Fibroblast of villous mesenchyme (primary cell): ENCODE results near the gene NFATC4. TPM values are rescaled to one million over a fixed set of nuclear protein-coding genes. Genes with fewer than 3 reads are reported as not detected.

Experiments
- DNase-seq: peaks from one replicate; pipeline ENCODE4 v3.0.0-alpha.2; 2010; ENCODE audit warnings: low read depth
- H3K4me3 ChIP-seq: 2 replicates; pipeline ENCODE4 v1.5.1; 2011; ENCODE audit warnings: low read depth, mild to moderate bottlenecking, low read length
- total RNA-seq: library from RNA; depleted of rRNA; stranded (reverse); fragments of >200 nt; gene quantifications from 2 replicates; pipeline ENCODE4 v1.2.3, GENCODE V29; 2012
- TF ChIP-seq, protein P1 (sequence below): IDR thresholded peaks from 2 replicates; pipeline ENCODE4 v1.5.1; 2012; ENCODE audit warnings: low read depth, mild to moderate bottlenecking, low read length; ENCODE audit not compliant: insufficient read depth

NFATC4 gene
- total RNA-seq, 1 donor: 68.2 TPM

DNA sequence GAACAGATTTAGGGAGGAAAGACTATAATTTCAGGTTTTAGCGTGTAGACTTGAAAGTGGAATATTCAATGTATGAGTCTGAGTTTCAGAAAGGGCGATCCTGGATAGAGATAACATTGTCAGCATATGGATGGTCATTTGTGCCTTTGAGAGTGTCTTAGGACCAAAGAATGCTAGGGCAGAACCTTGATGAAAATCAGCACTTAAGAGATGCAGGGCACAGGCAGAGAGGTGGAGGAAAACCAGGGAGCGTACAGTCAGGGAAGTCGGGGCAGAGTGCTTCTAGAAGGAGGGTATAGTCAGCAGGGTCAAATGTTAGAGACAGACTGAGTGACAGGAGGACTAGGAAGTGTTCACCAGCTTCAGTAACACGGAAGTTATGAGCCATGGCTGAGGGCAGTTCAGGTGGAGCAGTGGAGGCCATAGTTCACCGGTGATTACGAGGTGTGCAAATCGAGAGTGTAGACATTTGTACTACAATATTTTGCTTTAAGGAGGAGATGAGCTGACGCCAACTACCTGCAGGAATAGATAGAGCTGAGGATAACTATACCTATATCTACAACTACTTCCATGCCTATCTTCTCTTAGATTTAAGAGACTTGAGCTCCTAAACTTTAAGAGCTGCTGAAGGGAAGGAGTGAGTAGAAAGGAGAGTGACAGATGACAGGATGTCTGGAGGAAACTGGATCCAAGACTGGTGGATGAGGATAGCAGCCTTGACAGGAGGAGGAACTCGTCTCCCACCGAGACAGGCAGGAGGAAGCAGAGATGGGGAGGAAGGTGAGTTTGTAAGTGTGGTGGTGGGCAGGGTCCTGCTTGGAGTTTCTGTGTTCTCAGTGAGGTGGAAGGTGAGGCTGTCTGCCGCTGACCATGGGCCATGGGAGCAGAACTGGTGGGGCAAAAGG, 55.0 kb downstream of the NFATC4 start:
- TF ChIP-seq, protein P1, sequence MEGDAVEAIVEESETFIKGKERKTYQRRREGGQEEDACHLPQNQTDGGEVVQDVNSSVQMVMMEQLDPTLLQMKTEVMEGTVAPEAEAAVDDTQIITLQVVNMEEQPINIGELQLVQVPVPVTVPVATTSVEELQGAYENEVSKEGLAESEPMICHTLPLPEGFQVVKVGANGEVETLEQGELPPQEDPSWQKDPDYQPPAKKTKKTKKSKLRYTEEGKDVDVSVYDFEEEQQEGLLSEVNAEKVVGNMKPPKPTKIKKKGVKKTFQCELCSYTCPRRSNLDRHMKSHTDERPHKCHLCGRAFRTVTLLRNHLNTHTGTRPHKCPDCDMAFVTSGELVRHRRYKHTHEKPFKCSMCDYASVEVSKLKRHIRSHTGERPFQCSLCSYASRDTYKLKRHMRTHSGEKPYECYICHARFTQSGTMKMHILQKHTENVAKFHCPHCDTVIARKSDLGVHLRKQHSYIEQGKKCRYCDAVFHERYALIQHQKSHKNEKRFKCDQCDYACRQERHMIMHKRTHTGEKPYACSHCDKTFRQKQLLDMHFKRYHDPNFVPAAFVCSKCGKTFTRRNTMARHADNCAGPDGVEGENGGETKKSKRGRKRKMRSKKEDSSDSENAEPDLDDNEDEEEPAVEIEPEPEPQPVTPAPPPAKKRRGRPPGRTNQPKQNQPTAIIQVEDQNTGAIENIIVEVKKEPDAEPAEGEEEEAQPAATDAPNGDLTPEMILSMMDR: no peak
- DNase-seq: no peak
- no peak overlapping the region for H3K4me3 ChIP-seq

DNA sequence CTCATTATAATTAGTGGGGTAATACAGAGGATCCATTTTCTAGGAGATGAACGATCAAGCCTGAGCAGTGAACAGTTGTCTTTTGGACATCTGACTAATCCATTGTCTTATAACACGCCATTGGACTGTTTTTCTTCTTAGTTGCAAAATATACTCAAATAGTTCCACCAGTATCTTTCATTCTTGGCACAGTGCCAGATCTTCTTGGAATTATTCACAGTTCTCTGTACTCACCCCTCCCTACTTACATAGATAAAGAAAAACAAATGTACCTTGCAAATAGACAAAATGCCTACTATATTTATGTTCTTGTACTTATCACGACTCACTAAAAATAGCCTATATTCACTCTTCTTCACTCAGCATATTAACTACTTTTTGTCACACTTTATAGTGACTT, 57.7 kb downstream of the NFATC4 start:
- TF ChIP-seq, protein P1: no peak
- H3K4me3 ChIP-seq: no peak overlapping the region
- peak; percentile 75 for DNase-seq

DNA sequence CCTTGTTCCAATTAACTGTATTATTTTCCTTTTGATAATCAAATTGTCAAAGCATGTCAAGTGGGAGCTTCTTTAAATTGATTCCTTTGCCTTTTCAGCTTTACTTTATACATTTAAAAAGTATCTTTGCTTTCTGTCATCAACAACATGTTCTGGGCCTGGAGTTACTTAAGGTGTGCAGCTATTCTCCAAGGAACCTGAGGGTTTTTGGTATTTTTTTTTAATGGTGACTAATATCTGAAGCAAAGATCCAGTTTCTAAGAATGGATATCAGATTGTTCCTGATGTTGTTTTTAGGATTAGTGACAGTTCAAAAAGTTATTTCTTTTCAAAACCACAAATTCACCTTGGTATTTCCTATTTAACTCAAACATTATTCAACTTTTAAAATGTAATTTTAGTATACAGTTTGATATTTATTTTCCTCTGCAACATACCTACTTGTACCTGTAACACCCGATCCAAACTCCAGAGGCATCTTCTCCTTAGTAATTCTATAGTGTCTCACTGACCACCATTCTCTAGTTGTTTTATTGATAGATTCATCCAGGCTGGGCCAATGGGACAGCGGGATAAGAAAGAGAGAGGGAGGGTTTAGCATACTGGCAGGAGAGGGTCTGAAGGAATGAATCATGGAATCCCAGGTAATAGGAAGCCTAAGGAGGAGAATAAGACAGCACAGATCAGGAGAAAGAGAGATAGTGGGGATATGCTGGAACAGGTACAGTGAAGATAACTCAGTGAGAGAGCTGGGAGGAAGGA, 58.3 kb downstream of the NFATC4 start:
- H3K4me3 ChIP-seq: no peak overlapping the region
- TF ChIP-seq, protein P1: no peak
- DNase-seq: no peak

DNA sequence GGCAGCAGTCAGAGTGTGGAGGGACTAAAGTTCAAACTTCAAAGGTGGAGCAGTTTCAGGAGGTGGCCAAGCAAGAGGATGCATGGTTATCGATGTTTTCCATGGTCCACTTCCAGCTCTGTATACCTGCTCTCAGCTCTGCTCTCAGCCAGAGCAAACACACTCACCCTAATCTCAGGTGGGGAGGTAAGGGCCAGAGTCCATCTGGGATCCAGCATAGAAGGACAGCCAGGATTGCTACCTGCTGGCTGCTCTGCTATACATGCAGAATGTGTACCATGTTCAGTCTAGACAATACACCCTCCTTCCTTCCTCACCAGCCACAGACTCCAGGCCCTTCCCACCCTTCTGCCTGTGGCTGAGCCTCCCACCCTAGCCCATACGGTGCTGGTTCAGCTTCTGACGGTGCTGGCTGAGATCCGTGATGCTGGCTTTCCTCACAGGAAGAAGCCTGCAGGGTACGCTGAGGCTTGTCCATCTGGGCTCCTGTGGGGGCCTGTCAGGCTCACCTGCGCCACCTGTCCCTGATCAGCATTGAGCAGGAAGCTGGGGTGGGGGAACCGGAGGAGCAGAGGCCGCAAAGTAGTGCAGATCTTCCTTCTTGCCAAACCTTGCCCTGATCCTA, 59.0 kb downstream of the NFATC4 start:
- DNase-seq: no peak
- TF ChIP-seq, protein P1: no peak
- no peak overlapping the region for H3K4me3 ChIP-seq

DNA sequence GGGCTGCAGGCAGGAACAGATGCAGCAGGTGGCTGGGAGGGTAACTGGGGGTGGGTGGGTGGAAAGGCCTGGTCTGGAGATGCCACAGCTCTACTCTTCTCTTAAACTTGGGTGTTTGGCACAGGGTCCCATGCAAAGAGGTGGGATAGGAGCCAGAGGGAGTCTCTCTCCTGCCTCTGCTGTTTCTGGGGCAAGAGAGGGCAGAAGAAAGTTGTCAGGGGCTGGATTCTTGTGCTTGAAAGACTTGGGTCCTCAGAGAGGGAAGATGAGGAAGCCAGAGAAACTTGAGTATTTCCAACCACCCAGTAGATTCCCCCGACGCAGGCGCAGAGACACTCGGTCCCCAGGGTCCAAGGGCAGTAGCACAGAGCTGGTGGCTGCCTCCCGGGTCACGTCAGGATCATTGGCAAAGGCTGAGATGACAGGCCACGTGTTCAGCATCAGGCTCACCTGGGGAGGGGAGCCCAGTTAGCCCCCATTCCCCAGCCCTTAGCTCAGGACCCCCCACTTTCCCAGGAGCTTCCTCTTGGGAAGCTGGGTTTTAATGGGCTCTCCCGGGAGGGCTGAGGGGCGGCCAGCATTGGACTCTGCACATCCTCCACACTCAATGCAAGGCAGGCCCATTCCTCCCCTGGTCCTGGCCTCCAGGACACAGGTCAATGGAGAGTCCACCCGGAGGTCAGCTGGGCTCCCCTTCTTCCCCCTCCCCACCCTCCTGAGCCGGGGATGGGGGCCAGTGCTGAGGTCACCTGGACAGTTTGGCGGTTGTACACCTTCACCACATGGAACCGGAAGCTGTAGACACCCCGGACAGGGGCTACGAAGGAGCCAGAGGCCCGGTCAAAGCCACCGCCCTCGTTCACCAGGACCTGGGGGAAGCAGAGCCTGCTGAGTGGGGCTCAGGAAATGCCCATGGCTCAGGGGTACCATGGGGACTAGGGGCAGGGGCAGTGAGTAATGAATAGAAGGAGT, 59.8 kb downstream of the NFATC4 start:
- no peak for DNase-seq
- no peak overlapping the region for H3K4me3 ChIP-seq
- TF ChIP-seq, protein P1: no peak
